Tibial nerve (tissue), 4 donors: Measurements from ENCODE around the gene RTL1. TPM values are rescaled to one million over a fixed set of nuclear protein-coding genes. Genes with fewer than 3 reads are reported as not detected.

Experiments
- DNase-seq, 2 donors: peaks; one replicate each; pipeline ENCODE4 v3.0.0-alpha.2; 2019; ENCODE audit warnings: low spot score in 2 of 2
- H3K27ac ChIP-seq, 4 donors: fragments of 200-600 bp; sonication (generic) in 3 of 4; one replicate each; pipeline ENCODE4 v1.5.1; 2017 to 2019; ENCODE audit warnings: mild to moderate bottlenecking in 1 of 4
- H3K27me3 ChIP-seq, 2 donors: fragments of 200-600 bp; sonication (generic) in 1 of 2; one replicate each; pipeline versions ENCODE4 v1.5.1 to v1.6.0; 2017 to 2019
- H3K36me3 ChIP-seq, 3 donors: fragments of 200-600 bp; sonication (generic); one replicate each; pipeline ENCODE4 v1.5.1; 2018 to 2019
- H3K4me1 ChIP-seq, 4 donors: fragments of 200-600 bp; sonication (generic) in 3 of 4; one replicate each; pipeline ENCODE4 v1.5.1; 2017 to 2019
- H3K4me3 ChIP-seq, 4 donors: fragments of 200-600 bp; sonication (generic) in 3 of 4; one replicate each; pipeline ENCODE4 v1.5.1; 2017 to 2019; ENCODE audit warnings: mild to moderate bottlenecking in 1 of 4, moderate library complexity in 1 of 4
- H3K9me3 ChIP-seq, 4 donors: fragments of 200-600 bp; sonication (generic) in 3 of 4; one replicate each; pipeline ENCODE4 v1.5.1; 2017 to 2019
- CTCF ChIP-seq, 5 experiments: fragments of 200-600 bp in 3 of 5; fragments of 450-650 bp in 2 of 5; sonication (generic) in 3 of 5; IDR thresholded peaks; one replicate each; pipeline ENCODE4 v1.5.1; 2016 to 2019; ENCODE audit warnings: antibody characterized with exemption in 5 of 5, mild to moderate bottlenecking in 3 of 5, moderate library complexity in 2 of 5
- EP300 ChIP-seq, 2 donors: sonication (generic); formaldehyde crosslinking; IDR thresholded peaks; one replicate each; pipeline ENCODE4 v1.6.1; 2017; ENCODE audit warnings: antibody characterized with exemption in 2 of 2, mild to moderate bottlenecking in 1 of 2
- POLR2A ChIP-seq, 2 donors: fragments of 450-650 bp; IDR thresholded peaks; one replicate each; pipeline ENCODE4 v1.6.1; 2017; ENCODE audit warnings: antibody characterized with exemption in 2 of 2, mild to moderate bottlenecking in 2 of 2, moderate library complexity in 2 of 2
- WGBS, 2 donors: methylation state at CpG; one replicate each; pipeline ENCODE4 v1.1.5; 2018; 5-methylcytosine and 5-hydroxymethylcytosine counted together
- total RNA-seq, 4 donors: library from RNA; depleted of rRNA; stranded (reverse); fragments of >200 nt; gene quantifications; one replicate each; pipeline ENCODE4 v1.1.0, GENCODE V29; 2016

Gene RTL1
- total RNA-seq, 4 donors from 2014 or later: not detected

GRCh38 chr14:100861188-100861936, 42.2 kb downstream of the RTL1 start:
- Histone ChIP-seq H3K27me3 (no peaks in the 10 kb centered on the region), H3K4me1 (peaks cover 0 to 15% (median 0%) of the 10 kb centered on the region in 4 donors), H3K9me3 (no peaks in the 10 kb centered on the region), H3K36me3 (no peaks in the 10 kb centered on the region), H3K4me3 (no peak overlapping the region), H3K27ac (no peak overlapping the region)
- no peak for TF ChIP-seq POLR2A (IDR thresholded peaks at IDR 0.05)
- TF ChIP-seq EP300 (IDR thresholded peaks at IDR 0.05): no peak
- TF ChIP-seq CTCF (IDR thresholded peaks at IDR 0.05): no peak
- WGBS, 2 donors: 90 to 92% methylated on average over 11 to 15 of the region's 16 CpGs
- DNase-seq: no peak

- TF ChIP-seq POLR2A (IDR thresholded peaks at IDR 0.05): no peak
- no peak for TF ChIP-seq CTCF (IDR thresholded peaks at IDR 0.05)
- no peak for TF ChIP-seq EP300 (IDR thresholded peaks at IDR 0.05)
- WGBS, 2 donors: 77 to 83% methylated on average over 14 to 17 of the region's 19 CpGs
- no peaks in the 10 kb centered on the region for H3K27me3 ChIP-seq
- no peak for DNase-seq
- H3K4me3 ChIP-seq: no peak overlapping the region
- no peaks in the 10 kb centered on the region for H3K9me3 ChIP-seq
- H3K27ac ChIP-seq: no peak overlapping the region
- peaks cover 0 to 15% (median 0%) of the 10 kb centered on the region in 4 donors for H3K4me1 ChIP-seq
- H3K36me3 ChIP-seq: no peaks in the 10 kb centered on the region
Observed at GRCh38 chr14:100860556-100861187, 42.9 kb downstream of the RTL1 start.

GRCh38 chr14:100859781-100860180, 43.7 kb downstream of the RTL1 start:
- no peaks in the 10 kb centered on the region for H3K27me3 ChIP-seq
- TF ChIP-seq POLR2A (IDR thresholded peaks at IDR 0.05) (no peak), CTCF (IDR thresholded peaks at IDR 0.05) (no peak), EP300 (IDR thresholded peaks at IDR 0.05) (no peak)
- no peaks in the 10 kb centered on the region for H3K9me3 ChIP-seq
- no peak overlapping the region for H3K4me3 ChIP-seq
- DNase-seq: no peak
- peaks cover 0 to 8% (median 0%) of the 10 kb centered on the region in 4 donors for H3K4me1 ChIP-seq
- 91 to 95% methylated on average over 18 of the region's 18 CpGs for WGBS, 2 donors
- H3K27ac ChIP-seq: no peak overlapping the region
- no peaks in the 10 kb centered on the region for H3K36me3 ChIP-seq

- no peaks in the 10 kb centered on the region for H3K27me3 ChIP-seq
- WGBS, 2 donors: 61 to 70% methylated on average over 7 of the region's 8 CpGs
- H3K4me3 ChIP-seq: no peak overlapping the region
- no peaks in the 10 kb centered on the region for H3K36me3 ChIP-seq
- H3K27ac ChIP-seq: no peak overlapping the region
- no peaks in the 10 kb centered on the region for H3K9me3 ChIP-seq
- DNase-seq: no peak
- TF ChIP-seq EP300 (IDR thresholded peaks at IDR 0.05) (no peak), POLR2A (IDR thresholded peaks at IDR 0.05) (no peak)
- H3K4me1 ChIP-seq: no peaks in the 10 kb centered on the region
Observed at GRCh38 chr14:100858838-100859220, 44.7 kb downstream of the RTL1 start.

- Histone ChIP-seq H3K9me3 (no peaks in the 10 kb centered on the region), H3K27ac (no peak overlapping the region), H3K36me3 (no peaks in the 10 kb centered on the region), H3K4me3 (no peak overlapping the region), H3K27me3 (no peaks in the 10 kb centered on the region), H3K4me1 (no peaks in the 10 kb centered on the region)
- TF ChIP-seq CTCF (IDR thresholded peaks at IDR 0.05) (no peak), EP300 (IDR thresholded peaks at IDR 0.05) (no peak), POLR2A (IDR thresholded peaks at IDR 0.05) (no peak)
- 68 to 79% methylated on average over 17 of the region's 17 CpGs for WGBS, 2 donors
- DNase-seq: no peak
Observed at GRCh38 chr14:100857923-100858837, 45.3 kb downstream of the RTL1 start.
